22Rv1 (cell line): Measurements from ENCODE around the gene PLXNB1.

Source experiments
- H3K27ac ChIP-seq: fragments of 450-650 bp; 2 replicates; pipeline ENCODE4 v1.5.1; 2017
- ZFX ChIP-seq: fragments of 450-650 bp; IDR thresholded peaks from 2 replicates; pipeline ENCODE4 v1.6.1; 2017; ENCODE audit warnings: antibody characterized with exemption, borderline replicate concordance
- TF ChIP-seq, protein P1 (sequence below): fragments of 450-650 bp; IDR thresholded peaks from 2 replicates; pipeline ENCODE4 v1.5.1; 2017; ENCODE audit warnings: mild to moderate bottlenecking

Gene PLXNB1, protein sequence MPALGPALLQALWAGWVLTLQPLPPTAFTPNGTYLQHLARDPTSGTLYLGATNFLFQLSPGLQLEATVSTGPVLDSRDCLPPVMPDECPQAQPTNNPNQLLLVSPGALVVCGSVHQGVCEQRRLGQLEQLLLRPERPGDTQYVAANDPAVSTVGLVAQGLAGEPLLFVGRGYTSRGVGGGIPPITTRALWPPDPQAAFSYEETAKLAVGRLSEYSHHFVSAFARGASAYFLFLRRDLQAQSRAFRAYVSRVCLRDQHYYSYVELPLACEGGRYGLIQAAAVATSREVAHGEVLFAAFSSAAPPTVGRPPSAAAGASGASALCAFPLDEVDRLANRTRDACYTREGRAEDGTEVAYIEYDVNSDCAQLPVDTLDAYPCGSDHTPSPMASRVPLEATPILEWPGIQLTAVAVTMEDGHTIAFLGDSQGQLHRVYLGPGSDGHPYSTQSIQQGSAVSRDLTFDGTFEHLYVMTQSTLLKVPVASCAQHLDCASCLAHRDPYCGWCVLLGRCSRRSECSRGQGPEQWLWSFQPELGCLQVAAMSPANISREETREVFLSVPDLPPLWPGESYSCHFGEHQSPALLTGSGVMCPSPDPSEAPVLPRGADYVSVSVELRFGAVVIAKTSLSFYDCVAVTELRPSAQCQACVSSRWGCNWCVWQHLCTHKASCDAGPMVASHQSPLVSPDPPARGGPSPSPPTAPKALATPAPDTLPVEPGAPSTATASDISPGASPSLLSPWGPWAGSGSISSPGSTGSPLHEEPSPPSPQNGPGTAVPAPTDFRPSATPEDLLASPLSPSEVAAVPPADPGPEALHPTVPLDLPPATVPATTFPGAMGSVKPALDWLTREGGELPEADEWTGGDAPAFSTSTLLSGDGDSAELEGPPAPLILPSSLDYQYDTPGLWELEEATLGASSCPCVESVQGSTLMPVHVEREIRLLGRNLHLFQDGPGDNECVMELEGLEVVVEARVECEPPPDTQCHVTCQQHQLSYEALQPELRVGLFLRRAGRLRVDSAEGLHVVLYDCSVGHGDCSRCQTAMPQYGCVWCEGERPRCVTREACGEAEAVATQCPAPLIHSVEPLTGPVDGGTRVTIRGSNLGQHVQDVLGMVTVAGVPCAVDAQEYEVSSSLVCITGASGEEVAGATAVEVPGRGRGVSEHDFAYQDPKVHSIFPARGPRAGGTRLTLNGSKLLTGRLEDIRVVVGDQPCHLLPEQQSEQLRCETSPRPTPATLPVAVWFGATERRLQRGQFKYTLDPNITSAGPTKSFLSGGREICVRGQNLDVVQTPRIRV (N-terminal part only)

DNA sequence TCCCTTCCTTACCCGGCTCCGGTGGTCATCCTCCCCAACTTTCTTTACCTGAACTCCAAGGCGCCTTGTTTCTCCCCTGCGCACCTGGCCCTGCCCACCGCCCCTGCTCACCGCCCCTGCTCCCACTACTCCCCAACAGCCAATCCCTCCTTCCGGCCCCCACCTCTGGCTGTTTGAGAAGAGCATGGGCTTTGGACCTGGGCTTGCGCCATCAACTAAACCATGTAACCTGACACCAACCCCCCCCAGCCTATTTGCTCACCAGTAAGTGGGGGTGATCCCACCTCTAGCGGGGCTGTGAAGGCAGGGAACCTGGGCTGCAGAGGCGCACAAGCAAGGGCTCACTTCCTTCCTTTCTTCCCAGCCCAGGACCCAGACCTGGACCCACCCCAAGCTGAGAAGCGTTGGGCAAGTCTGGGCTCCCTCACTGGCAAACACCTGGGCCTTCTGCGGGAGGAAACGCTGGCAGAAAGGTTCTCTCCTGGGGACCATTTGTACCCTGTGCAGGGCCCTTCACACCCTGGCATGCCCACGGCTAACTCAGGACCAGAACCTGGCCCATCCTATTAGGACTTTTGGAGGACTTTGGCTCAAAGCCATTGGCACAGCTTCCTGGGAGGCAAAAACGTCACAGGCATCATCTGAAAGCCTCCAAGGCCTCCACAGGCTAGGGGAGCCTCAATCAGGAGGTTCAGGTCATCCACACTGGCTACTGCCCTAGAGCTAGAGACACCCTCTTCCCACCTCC is at the start of gene PLXNB1:
PLXNB1 (minus strand) TSS at position 127 of the 748 bp plus-strand sequence. CDS start 5,475 bp downstream, outside the sequence.
- no peak for TF ChIP-seq ZFX
- TF ChIP-seq, protein P1, sequence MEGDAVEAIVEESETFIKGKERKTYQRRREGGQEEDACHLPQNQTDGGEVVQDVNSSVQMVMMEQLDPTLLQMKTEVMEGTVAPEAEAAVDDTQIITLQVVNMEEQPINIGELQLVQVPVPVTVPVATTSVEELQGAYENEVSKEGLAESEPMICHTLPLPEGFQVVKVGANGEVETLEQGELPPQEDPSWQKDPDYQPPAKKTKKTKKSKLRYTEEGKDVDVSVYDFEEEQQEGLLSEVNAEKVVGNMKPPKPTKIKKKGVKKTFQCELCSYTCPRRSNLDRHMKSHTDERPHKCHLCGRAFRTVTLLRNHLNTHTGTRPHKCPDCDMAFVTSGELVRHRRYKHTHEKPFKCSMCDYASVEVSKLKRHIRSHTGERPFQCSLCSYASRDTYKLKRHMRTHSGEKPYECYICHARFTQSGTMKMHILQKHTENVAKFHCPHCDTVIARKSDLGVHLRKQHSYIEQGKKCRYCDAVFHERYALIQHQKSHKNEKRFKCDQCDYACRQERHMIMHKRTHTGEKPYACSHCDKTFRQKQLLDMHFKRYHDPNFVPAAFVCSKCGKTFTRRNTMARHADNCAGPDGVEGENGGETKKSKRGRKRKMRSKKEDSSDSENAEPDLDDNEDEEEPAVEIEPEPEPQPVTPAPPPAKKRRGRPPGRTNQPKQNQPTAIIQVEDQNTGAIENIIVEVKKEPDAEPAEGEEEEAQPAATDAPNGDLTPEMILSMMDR = no peak
- peak within 1 kb of the TSS; percentile 94 for H3K27ac ChIP-seq

DNA sequence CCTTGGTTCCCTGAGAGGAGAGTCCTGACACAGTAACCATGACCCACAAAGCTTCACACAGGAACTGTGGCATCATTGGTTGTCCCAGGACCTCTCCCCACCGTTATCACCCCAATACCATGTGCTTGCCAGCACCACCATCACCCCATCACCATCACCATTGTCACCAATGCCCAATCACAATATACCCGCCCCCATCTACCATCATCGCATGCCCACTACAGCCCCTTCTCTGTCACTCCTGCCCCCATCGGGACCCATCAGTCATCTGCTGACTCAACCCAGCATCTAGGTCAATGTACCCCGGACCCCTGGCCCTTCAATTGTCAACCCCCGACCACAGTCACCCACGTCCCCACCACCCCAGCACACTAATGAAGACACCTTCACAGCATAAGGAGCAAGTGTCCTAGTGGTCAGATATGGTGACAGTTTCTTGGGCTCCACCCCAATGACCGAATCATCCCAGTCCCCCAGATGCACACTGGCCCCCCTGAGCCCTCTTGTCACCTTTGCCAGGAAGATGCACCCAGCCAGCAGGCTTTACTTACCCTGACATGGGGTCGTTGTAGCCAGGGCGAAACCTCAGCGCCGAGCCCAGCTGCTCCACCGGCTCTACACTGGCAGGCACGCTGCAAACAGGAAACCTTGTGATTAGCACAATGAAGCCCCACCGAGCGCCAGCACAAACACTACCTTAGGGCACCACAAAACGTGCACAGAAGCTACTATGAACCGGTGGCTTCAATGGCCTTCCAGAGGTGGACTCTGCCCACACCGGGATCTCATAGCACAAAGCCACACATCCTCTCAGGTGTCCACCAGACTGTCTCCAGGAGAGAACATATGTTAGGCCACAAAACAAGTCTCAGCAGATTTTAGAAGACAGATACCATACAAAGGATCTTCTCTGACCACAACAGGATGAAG is 49.0 kb upstream of the PLXNB1 start:
- H3K27ac ChIP-seq = no peak overlapping the region
- no peak for TF ChIP-seq ZFX
- TF ChIP-seq, protein P1 = no peak

DNA sequence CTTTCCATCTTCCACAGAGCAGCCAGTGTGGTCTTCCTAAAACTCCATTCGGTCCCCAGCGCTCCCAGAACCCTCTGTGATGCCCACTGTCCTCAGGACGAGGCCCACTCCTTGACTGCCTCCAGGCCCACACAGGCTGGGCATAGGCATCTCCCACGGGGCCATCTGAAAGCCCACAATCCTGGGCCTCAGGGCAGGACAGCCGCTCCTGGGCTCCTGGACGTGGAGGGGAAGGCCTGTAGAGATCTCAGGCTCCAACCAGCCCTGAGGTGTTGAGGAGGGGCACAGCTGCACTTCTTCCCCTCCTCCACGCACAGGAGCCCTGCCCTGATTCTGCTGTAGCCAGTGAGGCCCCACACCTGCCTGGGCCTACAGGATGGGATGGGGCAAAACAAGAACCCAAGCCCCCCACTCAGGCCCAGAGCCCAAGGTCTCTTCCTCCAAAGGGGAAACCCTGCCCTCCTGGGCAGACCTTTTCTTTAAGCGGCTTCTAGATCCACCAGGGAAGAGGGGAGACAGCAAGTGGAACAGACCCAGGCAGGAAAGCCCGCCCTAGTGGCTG is 48.2 kb upstream of the PLXNB1 start:
- TF ChIP-seq ZFX = no peak
- TF ChIP-seq, protein P1 = no peak
- H3K27ac ChIP-seq = no peak overlapping the region

DNA sequence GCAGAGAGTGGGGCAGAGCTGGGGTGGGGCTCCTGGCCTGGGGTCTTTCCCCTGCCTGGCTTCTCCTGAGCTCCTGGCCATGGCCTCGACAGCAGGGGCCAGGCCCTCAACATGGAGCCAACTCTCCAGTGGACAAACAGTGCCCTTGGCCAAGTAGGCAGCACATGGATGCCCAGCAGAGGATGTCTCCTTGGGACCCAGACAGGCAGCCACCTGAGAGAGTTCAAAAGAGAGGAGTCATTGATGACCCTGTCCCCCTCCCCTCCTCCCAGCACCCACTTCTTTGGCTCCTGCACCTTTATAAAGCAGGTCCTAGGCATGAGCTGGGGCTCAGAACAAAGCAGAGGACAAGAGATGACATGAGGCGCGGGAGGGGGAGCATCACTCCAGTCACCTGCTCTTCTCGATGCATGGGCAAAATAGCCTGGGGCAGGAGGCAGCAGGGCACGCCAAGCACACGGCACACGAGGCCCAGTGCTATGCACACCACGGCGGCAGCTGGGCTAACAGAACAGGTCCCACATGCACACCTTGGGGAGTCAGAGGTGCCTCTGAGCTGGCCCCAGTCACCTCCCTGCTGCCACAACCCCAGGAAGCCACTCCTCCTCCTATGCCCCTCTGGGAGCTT is 46.7 kb upstream of the PLXNB1 start:
- H3K27ac ChIP-seq = no peak overlapping the region
- no peak for TF ChIP-seq ZFX
- TF ChIP-seq, protein P1 = no peak

DNA sequence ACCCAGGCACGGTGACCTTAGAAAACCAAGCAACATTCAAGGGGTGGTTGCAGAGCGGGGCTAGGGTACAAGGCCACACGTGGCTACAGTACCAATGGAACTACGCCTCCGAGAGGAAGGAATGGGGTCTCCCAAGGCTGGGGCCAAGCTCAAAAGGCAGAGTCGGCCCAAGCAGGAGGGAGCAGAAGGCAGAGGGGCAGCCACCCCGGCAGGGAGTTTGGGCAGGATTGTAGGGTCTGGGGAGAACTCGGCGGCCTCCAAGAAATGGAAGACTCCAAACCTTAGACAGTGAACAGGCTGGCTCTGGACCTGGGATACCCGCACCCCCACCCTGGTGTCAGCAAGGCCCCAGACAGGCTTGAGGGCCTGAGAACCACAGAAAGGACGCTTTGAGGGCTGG is 45.3 kb upstream of the PLXNB1 start:
- H3K27ac ChIP-seq = no peak overlapping the region
- TF ChIP-seq, protein P1 = no peak
- TF ChIP-seq ZFX = no peak
